Loucy (cell line): ENCODE results near the gene SATB2.

Source experiments
- H2AFZ ChIP-seq: fragments of 200-600 bp; sonication (generic); 2 replicates; pipeline ENCODE4 v1.6.0; 2016; ENCODE audit warnings: antibody characterized with exemption, mild to moderate bottlenecking, low read length, moderate library complexity
- H3F3A ChIP-seq: fragments of 200-600 bp; 2 replicates; pipeline ENCODE4 v1.6.0; 2016; ENCODE audit warnings: antibody characterized with exemption, low read depth, mild to moderate bottlenecking
- H3K27me3 ChIP-seq: fragments of 200-600 bp; sonication (generic); 2 replicates; pipeline ENCODE4 v1.6.1; 2014; ENCODE audit warnings: low read length, mild to moderate bottlenecking; ENCODE audit not compliant: insufficient read depth, poor library complexity, severe bottlenecking
- H3K36me3 ChIP-seq: fragments of 200-600 bp; sonication (generic); 2 replicates; pipeline ENCODE4 v1.6.1; 2016; ENCODE audit warnings: low read length; ENCODE audit not compliant: insufficient read depth
- H3K4me1 ChIP-seq: fragments of 200-600 bp; sonication (generic); 2 replicates; pipeline ENCODE4 v1.5.1; 2014; ENCODE audit warnings: low read length, mild to moderate bottlenecking; ENCODE audit not compliant: insufficient read depth, poor library complexity, severe bottlenecking
- H3K4me2 ChIP-seq: fragments of 200-600 bp; sonication (generic); 2 replicates; pipeline ENCODE4 v1.6.0; 2014; ENCODE audit warnings: antibody characterized with exemption, low read length, low read depth, mild to moderate bottlenecking; ENCODE audit not compliant: poor library complexity, severe bottlenecking
- H3K4me3 ChIP-seq: fragments of 200-600 bp; sonication (generic); 2 replicates; pipeline ENCODE4 v1.5.1; 2014; ENCODE audit warnings: low read length, mild to moderate bottlenecking, mixed read lengths; ENCODE audit not compliant: poor library complexity, severe bottlenecking
- H3K79me2 ChIP-seq: fragments of 200-600 bp; sonication (generic); 2 replicates; pipeline ENCODE4 v1.6.1; 2014; ENCODE audit warnings: low read length; ENCODE audit not compliant: insufficient read depth
- H3K9ac ChIP-seq: fragments of 200-600 bp; sonication (generic); 2 replicates; pipeline ENCODE4 v1.6.0; 2014; ENCODE audit warnings: mild to moderate bottlenecking, low read depth, low read length, moderate library complexity; ENCODE audit not compliant: poor library complexity, severe bottlenecking
- H3K9me2 ChIP-seq: fragments of 200-600 bp; sonication (generic); replicated peaks from 2 replicates; pipeline ENCODE4 v1.6.1; 2016; ENCODE audit warnings: low read depth, low read length, mixed read lengths
- H3K9me3 ChIP-seq: fragments of 200-600 bp; sonication (generic); 2 replicates; pipeline ENCODE4 v1.6.1; 2014; ENCODE audit warnings: mild to moderate bottlenecking, antibody characterized with exemption, low read length, low read depth; ENCODE audit not compliant: insufficient read depth
- H4K20me1 ChIP-seq: fragments of 200-600 bp; sonication (generic); 2 replicates; pipeline ENCODE4 v1.6.0; 2014; ENCODE audit warnings: antibody characterized with exemption, low read length, mild to moderate bottlenecking; ENCODE audit not compliant: insufficient read depth, poor library complexity, severe bottlenecking
- CTCF ChIP-seq: fragments of 200-600 bp; sonication (generic); conservative IDR thresholded peaks from 2 replicates; pipeline ENCODE4 v1.5.1; 2014; ENCODE audit warnings: mild to moderate bottlenecking, antibody characterized with exemption, low read length
- EZH2phosphoT487 ChIP-seq: fragments of 200-600 bp; IDR thresholded peaks from 2 replicates; pipeline ENCODE4 v1.6.1; 2018; ENCODE audit warnings: antibody characterized with exemption, mild to moderate bottlenecking, moderate library complexity, borderline replicate concordance

Gene SATB2

DNA sequence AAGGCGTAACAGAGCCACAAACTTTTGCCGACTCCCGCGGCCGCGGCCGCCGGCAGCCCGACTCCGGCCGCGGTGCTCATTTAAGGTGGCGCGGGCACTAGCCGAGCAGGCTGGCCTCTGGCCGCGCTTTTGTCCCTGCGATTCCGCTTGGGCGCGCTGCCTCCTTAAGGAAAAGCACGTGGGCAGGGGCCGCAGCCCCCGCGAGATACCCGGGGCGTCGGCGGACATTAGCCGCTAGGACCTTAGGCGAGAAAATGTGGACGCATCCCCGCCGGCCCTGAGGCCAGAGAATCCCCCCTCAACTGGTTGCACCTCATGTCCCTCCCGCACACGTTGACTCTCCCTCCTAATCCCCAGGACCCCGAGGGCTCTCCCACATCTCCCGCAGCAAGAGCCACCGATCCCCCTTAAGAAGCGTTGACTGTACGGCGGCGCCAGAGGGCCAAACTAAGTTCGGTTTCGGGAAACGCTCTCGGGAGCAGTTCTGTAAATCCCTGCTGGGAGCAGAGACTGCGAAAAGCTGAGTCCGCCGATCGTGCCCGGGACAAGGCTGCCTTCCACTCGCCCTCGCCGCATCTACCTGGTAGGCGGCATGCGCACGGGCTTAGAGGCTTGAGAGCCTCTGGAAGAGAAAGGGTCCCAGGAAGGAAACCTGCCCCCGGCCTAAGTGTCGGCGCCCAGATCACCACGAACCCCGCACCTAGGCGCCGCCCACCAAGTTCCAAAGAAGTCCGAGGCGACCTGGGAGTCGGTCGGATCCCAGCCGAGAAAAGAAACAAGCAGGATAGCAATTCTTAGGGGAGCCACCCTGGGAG is 1.8 kb upstream of the SATB2 start:
- Histone ChIP-seq H3F3A (no peaks in the 10 kb centered on the region), H4K20me1 (no peaks in the 10 kb centered on the region), H3K9me3 (no peaks in the 10 kb centered on the region), H3K36me3 (no peaks in the 10 kb centered on the region), H3K27me3 (no peaks in the 10 kb centered on the region), H3K4me1 (no peaks in the 10 kb centered on the region), H2AFZ (no peak overlapping the region), H3K4me2 (no peak overlapping the region), H3K9me2 (no peaks in the 10 kb centered on the region), H3K4me3 (no peak overlapping the region), H3K9ac (no peak overlapping the region), H3K79me2 (no peaks in the 10 kb centered on the region)
- no peak for TF ChIP-seq CTCF
- no peak for TF ChIP-seq EZH2phosphoT487

DNA sequence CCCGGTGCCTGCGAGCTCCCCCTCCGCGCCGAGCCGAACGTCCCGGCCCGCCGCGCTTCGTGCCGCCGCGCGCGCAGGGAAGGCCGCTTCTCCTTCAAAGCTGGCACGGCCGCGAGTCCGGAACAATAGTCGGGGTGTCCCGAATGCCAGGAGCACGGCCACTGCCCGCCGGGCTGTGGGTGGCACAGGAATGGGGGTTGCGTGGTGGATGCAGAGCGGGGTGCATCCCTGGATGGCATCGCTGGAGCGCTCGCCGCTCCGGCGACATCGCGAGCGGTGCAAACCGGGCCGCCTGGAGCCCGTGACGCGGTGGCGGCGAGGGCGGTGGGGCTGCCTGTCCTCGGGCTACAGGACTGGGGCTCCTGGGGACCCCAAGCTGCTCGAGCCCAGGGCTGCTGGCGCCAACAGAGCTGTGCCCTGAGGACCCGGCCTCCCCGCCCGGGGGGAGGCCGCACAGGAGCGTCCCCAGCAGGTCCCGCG is 1.1 kb upstream of the SATB2 start:
- Histone ChIP-seq H3K9me2 (no peaks in the 10 kb centered on the region), H3K27me3 (no peaks in the 10 kb centered on the region), H3K9me3 (no peaks in the 10 kb centered on the region), H3K9ac (no peak overlapping the region), H2AFZ (no peak overlapping the region), H3K36me3 (no peaks in the 10 kb centered on the region), H3K79me2 (no peaks in the 10 kb centered on the region), H3F3A (no peaks in the 10 kb centered on the region), H4K20me1 (no peaks in the 10 kb centered on the region), H3K4me2 (no peak overlapping the region), H3K4me1 (no peaks in the 10 kb centered on the region), H3K4me3 (no peak overlapping the region)
- TF ChIP-seq EZH2phosphoT487: no peak
- no peak for TF ChIP-seq CTCF

DNA sequence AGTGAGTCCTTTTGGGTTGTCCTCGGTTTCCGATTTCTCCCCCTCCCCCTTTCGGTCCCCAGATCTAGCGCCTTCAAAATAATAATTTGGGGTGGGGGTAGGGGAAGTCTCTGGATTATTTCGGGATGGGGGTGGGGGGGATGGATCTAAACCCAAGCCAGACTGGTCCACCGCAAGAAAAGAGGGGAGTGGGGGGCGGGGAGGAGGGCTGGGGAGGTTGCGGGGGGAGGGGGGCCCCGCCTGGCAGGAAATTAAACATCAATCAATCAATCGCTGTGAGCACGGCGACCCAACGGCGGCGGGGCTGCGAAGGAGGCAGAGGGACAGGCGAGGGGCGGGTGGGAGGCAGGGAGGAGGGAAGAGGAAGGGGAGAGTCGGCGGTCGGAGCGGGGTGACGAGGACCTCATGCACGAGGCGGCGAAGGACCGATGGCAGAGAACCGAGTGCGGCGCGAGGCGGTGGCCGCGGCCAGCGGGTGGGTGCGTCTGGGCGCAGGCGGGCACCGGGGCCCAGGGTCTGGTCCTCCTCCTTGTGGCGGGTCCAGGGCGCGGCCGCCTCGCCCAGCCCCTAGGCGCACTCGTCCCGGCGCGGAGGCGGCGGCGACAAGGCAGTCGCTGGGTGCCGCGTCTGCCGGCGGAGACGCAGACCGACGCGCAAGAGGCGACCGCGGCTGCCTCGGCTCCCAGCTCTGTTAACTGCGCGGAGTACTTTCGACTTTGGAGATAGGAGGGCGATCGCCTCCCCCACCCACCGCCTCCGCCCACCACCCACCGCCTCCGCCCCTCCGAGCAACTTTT is 468 bp upstream of the SATB2 start:
- Histone ChIP-seq H3K4me3 (no peak overlapping the region), H3K36me3 (no peaks in the 10 kb centered on the region), H3K4me2 (no peak overlapping the region), H3K4me1 (no peaks in the 10 kb centered on the region), H3K79me2 (no peaks in the 10 kb centered on the region), H3F3A (no peaks in the 10 kb centered on the region), H3K9me3 (no peaks in the 10 kb centered on the region), H3K9me2 (no peaks in the 10 kb centered on the region), H2AFZ (no peak overlapping the region), H3K27me3 (no peaks in the 10 kb centered on the region), H4K20me1 (no peaks in the 10 kb centered on the region), H3K9ac (no peak overlapping the region)
- no peak for TF ChIP-seq CTCF
- no peak for TF ChIP-seq EZH2phosphoT487
